Activated CD8-positive, alpha-beta memory T cell treated with anti-CD3 and anti-CD28 coated beads, Interleukin-2, amount 50 U/mL, for 24 hours (primary cell): Measurements from ENCODE around the gene KRT76.
"Not testable (repeated sequence)": the region's sequence is repeated elsewhere in the genome, so short reads cannot be mapped to it uniquely, and the experiment has no call there.

Experiments
- DNase-seq: peaks from one replicate; pipeline ENCODE4 v3.0.0-alpha.2; 2020; ENCODE audit errors: extremely low read depth

KRT76 gene

DNA sequence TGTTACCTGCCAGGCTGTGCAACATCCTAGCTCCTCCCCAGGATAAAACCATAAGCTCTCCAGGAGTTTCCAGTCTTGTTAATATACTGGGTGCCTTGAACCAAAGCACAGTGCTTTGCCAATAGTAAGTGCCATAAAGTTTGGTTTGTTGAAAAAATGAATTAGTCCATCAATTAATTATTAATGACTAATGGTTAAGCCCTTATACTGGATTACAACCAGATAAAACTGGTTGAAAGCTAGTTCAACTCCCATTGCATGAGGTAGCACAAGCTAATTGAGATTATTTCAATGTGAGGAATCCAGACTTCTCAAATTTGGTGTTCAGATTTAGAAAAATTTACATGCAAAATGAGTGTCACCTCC is 20.4 kb upstream of the KRT76 start:
- DNase-seq, result no peak

DNA sequence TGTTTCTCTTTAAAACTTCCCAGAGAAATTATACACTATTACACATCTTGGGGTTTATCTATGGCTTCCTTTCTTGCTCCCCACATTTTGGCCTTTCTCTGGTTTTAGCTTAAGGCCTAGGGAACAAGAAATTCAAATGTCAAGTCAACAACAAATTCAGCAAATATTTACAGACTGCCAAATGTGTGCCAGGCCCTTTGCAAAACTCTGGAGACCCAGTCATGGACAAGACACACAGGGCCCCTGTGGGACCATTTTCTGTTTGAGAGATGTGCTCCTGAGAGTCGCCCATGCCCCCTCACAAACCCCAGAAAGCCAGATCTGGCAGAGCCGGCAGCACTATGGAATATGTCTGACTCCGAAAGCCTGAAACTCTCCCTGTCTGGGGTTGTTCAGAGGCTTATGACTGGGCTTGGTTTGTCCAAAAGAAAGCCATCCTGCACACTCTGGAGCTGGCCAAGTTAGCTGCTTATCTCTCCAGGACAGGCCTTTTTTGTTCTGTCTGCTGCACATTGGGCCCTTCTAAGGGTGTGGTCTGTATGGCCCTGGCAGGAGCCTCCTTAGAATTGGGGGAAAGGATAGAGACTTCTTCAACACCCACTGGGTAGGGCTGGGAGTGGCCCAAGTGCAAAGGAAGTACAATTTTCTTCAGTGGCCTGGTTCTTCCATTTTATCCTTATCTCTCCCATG is 19.8 kb upstream of the KRT76 start:
- DNase-seq, result no peak

DNA sequence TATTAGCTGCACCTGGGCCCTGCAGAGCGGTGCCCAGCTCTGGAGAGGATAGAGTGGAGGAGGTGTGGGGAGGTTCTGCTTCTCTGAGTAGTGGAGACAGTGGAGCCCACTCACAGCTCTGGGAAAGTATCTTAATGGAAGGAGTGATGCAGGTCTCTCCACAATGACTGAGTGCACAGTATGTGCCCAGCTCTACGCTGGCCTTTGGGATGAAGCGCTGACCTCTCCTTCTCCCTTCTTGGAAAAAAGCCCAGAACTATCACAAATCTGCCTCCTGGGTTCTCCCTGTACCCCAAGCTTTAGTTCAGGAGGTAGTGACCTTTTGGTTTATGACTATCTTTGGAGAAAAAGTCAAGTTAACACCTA is 19.3 kb upstream of the KRT76 start:
- no peak for DNase-seq

DNA sequence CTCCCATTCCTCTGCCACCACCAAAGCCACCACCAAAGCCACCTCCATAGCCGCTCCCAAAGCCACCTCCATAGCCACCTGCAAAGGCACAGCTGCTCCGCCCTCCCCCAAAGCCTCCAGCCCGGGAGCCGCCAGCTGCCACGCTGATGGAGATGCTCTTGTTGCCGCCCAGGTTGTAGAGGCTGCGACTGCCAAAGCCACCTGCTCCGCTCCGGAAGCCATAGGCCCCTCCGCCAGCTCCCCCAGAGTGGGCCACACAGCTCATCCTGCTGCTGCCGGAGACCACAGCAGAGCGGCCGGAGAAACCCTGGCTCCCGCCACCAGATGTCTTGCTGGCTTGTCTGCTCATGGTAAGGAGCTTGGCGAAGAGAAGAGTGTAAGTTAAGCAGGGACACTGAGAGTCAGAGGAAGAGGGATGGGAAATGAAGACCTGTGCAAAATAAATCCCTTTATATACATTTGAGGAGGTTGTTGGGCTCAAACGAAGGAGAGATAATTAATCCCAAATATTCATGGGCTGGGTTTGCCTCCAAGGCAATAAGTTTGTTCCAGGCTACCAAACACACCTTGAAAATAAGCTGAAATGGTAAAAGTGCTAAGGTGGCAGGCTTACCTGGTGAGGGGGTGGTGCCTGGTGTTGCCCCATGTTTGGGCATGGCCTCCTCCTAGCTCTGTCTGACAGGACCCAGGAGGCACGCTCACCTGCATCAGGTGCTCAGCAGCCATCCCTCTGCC is 18.7 kb upstream of the KRT76 start, which contains the start of gene KRT3:
KRT3 (minus strand) TSS at position 424 of the 735 bp plus-strand sequence; CDS start at position 349, 75 bp downstream.
- DNase-seq, result no peak

DNA sequence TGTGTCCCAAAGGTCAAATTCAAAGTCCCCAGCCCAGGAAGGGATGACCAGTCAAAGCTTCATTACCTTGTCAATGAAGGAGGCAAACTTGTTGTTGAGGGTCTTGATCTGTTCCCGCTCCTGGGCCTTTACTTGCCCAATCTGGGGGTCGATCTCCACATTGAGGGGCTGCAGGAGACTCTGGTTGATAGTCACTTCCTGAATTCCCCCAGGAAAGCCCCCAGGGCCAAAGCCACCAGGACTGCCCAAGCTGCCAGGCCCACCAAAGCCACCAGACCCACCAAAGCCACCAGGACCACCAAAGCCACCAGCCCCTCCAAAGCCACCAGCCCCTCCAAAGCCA is 18.2 kb upstream of the KRT76 start:
- DNase-seq, result not testable (repeated sequence)

DNA sequence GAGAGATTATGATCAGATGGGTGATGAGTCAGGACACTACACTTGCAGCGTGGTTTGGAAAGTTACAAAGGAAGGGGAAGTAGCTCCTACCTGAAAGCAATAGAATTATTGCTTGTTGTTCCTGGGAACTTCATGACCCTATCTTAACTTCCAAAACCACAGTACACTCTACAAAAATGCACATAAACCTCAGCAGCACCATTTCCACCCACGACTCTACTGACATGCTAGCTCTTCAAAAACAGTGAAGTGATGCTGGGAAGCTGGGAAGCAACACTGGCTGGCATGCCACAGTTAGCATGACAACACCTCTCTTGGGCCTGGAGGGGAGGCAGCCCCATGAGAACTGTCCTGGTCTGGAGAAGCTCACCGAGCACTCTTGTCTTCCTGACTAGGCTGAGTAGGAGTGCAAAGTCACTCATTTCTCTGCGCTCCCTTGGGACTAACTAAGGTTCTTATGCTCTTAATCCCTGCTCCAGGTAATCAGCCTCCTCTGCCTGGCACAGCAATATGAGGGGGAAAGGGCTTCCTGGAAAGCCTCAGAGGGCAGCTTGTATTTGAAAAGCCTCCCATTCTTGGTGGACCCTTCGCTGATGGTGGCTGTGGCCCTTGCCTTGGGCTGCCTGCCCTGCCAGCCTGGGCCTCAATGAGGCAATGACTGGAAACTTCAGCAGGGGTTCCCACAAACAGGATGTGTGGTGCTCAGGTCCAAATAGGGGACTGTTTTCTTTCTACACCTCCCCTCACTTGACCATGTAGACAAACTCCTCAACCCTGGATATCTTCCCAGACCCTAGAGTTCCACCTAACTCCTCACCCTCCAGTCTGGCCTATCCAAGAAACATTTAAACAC is 17.6 kb upstream of the KRT76 start:
- no peak for DNase-seq

DNA sequence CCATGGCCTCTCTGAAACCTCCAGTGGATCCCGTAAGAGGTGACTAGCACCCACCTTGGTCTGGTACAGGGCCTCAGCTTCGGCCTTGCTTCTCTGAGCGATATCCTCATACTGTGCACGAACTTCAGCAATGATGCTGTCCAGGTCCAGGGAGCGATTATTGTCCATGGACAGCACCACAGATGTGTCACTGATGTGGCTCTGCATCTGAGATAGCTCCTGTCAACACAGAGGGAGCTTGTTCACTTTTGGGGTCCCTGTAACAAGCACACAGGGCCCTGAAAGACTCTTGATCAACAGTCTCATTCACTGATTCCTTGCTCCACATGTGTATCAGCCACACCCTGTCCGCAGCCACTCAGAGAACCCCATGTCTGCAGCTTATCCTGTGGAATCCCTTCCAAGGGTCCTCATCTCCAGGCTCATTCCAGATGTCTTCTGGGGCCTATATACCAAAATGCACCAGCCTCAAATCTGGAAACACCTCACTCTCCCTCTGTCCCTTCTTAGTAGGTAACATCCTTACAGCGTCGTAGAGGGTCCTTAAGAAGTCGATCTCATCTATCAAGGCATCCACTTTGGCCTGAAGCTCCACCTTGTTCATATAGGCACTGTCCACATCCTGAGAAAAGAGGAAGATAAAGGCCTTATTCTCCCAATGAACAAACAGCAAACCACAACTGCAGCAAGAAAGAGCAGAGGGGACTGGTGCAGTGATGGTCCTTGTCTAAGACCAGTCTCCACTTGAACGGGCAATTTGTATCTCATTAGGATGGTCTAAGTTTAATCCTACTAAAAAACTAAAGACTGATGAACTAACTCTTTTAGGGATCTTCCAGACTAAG is 15.3 kb upstream of the KRT76 start:
- no peak for DNase-seq

DNA sequence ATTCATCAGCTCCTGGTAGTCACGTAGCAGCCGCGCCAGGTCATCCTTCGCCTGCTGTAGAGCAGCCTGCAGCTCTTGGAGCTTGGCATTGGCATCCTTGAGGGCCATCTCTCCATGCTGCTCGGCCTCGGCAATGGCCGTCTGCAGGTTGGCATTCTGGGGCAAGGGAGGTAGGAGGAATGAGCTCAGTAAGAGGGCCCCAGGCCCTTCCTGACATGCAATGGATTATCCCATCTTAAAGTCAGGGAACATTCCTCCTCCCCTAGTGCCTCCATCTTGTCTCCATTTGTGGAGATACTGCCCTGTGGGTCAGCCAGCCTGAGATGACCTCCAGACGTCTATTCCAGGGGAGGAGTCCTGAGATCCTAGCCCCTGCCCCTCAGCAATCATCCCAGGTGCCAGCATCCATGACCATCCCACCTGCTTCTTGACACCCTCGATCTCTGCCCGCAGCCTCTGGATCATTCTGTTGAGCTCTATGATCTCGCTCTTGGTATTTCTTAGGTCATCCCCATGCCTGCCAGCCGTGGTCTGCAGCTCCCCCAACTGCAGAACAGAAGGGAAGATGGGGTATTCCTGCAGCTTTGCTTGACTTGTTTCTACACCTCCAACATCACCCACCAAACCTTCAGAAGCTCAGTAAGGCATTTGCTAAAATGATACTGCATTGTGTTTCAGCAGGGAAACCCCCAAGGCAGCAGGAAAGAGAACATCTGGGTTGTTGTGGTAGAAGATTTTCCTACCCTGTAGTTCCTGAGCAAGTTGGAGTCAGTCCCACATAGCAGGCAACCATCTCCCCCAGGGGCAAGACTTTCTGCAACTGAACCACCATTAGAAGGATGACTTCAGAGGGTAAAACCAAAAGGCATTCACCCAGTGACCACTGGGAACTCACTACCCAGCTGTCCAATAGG is 14.4 kb upstream of the KRT76 start:
- DNase-seq, result no peak

DNA sequence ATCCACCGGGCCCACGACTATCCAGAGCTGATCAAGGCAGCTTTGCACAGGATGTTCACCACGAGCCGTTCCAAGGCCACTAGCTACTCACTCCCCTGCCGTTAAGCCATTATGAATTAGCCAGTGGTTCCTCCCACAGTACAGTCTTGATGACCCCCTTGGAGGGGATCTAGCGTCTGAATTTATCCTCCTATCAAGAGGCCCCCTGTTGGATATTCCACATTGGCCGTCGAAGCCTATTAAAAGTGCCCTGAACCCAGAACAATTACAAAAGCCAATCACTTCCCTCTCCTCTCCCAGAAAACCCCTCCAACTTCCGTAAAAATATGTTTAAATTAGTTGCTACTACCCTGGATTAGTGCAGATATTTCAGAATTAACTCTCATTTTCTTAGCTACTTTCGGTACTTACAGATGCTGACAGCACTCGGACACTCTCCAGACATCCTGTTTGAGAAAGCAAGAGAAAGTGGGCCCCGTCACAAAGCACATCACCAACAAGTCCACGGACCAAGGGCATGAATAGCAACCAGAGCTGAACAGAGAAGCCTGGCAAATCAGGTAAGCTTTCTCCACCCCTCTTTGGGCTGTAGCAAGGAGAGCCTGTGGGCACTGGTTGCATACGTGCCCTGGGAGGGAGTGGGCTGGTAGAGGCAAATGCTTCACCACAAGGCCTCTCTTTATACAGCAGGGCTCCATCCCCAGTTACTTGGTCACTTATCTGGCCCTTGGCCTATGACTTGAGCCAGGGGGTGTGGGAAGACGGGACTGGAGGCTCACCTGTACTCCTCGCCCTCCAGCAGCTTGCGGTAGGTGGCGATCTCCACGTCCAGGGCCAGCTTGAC is 13.5 kb upstream of the KRT76 start:
- no peak for DNase-seq

DNA sequence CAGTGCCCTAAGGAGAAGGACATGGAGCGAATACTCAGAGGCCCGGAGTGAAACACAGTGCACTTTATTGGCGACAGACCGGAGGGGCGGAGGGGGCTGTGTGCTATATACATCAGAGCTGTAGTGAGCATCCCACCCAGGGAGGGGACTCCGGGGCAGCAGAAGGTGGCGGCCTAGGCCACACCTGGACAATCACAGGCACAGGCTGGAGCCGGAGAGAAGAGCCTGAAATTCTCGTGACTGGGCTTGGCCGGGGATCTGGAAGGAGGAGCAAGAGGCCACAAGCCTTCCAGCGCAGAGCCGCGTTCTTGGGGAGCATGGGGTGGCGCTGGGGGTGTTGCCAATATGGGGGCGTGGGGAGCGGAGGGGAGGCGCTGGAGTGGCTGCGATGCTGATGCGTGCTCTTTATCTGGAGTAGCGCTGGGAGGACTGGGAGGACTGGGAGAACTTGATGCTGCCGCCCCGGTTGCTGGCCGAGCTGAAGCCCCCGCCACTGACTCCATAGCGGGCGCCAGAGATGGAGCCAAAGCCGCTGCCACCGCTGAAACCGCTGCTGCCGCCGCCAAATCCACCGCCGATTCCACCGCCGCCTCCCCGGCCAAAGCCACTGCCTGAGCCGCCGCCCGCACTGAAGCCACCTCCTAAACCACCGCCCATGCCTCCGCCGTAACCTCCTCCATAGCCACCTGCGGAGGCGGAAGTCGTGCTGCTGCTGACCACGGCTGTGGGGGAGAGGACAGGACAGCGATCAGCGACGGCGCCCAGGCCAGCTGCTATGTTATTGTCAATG is 12.7 kb upstream of the KRT76 start:
- DNase-seq, result no peak

DNA sequence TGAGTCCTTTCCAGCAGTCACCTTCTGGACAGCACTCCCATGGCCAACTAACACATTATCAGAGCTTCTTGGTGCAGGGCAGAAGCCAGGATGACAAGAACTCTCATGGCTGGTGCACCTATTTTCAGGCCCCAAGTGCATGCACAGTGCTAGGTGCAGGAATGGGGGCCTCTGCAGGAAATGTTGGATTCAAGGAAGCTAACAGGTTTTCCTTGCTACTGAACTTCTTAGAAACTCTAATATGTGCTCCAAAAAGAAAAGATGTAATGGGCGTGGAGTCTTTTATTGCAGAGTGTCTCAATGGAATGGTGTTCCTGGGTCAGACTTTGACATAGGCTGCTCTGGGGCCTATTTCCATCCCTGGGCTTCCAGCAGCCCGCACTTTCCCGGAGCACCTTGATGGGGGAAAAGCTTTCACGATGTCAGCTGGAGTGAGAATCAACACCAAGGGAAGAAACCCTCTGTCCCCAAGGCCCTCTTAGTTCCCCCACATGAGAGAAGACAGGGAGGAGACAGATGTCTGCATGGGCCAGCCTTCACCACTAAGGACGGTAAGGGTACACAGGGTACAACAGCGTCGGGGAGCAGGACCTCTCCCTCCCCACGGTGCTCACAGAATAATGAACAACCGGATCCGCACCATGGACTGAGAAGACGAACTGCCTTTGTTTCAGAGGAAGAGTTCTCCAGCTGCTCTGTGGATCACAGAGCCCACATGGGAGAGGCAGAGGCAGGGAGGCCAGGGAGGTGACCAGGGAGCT is 11.9 kb upstream of the KRT76 start:
- DNase-seq, result no peak

DNA sequence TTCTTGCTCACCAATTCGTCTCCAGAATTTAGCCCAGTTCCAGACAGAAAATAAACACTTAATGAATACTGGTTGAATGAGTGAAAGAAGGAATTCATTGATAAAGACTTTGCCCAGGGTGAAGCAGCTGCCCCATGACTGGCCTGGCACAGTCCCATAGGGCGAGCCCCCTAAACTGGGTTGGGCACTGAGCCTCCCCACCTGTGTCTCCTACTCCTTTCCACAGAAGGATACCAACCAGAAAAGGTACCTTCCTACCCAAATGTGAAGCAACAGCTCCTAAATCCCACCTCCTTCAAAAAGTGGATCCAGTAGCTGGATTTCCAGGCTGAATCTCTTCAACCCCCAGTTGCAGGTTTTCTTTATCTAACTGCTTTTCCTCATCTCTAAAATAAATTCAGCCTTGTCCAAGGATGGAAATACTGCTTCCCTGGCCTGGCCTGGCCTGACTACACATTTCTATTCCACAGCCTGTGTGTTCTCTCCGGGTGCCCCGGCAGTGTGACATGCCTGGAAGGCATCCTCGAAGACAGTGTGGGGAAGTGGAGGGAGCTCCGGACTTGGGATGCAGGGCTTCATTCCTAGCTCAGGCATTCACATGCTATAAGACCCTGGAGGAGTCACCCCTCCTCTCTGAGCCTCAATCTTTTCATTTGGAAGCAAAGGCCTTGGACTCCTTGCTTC is 11.2 kb upstream of the KRT76 start:
- no peak for DNase-seq

DNA sequence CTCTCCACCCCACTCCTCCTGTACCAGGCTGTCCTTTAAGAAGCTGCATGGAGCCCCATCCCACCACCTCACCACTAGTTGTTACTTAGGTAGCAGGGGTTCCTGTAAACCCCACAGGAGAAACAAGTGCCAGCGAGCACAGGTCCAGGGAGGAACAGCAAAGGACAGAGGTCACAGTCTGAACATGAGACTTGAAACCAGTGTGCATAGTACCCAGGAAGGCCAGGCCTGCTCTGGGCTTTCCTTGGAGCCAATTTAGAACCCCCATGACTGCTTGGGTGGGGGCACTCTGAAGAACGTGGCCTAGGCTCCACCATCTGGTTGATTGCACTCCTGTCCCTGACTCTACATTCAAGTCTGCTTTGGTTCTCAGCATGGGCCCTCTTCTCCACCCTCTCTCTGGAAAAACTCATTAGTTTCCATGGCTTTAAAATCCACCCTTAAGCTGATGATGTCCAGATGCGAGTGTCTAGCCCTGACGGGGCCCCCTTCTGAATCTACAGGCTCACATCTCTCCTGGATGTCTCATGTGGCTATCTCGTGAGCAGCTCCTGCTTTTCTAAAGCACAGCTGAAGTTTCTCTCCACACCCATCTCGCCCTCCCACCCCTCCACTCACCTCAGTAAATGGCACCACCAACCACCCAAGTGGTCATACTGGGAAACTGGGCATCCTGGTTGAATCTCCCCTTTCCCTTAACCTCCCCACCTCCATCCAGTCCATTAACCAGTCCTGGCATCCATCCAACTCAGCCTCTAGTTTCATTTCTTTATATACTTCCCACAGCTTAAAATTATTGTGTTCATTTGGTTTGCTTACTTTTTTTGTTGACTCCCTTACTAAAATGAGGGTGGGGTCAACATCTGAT is 10.4 kb upstream of the KRT76 start:
- no peak for DNase-seq

DNA sequence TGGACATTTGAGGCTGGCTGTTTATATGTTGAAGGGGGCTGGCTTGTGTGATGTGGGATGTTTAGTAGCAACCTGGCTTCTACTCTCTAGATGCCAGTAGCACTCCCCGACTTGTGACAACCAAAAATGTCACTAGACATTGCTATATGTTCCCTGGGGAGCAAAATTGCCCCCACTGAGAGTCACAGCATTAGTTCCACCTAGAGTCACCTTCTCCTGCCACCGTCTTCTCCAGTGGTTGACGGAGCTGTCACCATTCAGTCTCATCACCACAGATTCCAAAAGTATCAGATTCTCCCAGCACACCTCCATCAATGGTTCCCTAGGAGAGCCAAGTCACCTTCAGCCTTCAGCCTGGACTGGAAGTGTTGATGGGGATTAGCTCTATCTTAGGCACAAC is 7.8 kb upstream of the KRT76 start:
- DNase-seq, result no peak

DNA sequence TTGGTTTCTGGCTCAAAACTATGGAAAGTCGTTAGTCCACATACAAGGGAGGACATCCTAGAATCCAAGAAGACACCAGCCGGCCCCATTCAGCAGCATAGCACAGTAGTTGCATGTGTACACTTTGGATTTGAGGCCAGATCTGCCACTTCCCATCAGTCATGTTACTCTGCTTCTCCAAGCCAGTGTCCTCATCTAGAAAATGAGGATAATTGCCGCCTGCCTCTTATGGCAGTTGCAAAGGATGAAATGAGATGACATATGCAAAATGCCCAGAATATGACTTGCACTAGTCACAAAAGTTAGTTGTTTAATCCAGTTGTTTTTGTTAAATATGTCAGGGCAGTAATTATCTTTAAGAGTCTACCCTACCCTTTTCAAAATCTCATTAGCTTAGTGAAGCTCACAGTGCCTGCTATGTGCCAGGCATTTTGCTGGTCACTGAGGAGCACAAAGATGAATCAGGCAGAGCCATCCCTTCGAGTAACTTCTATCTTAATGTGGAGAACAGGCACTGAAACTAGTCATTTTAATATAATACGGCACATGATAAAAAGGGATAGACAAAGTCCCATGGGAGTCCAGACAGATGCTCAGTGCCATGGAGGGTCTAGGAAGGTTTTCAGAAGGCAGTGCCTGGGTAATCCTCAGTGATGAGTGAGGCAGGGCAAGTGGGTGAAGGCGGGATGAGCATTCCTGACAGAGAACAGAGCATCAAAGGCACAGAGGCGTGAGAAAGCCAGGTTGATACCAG is 6.6 kb upstream of the KRT76 start:
- no peak for DNase-seq

DNA sequence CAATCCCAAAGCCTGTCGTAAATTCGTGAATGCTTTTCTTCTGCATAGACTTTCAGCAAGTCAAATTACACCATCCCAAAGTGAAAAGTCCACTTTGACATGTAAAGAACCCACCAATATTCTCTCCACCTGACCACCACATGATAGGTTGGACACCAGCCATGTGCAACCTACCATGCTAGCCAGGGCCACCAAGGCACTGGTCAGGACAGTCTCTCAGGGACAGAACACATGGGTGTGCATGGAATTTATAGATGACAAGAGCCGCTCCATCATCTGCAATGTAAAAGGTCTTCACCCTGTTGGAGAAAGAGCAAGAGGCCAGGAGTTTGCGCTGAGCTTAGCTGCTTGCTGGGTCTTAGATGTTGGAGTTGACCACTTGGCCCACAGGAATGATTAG is 5.4 kb upstream of the KRT76 start:
- DNase-seq, result no peak
